Sigmoid colon (tissue), 7 donors: ENCODE data around the gene DES. TPM values are rescaled to one million over a fixed set of nuclear protein-coding genes. Genes with fewer than 3 reads are reported as not detected.

ENCODE experiments used
- DNase-seq: peaks from one replicate; pipeline ENCODE4 v3.0.0-alpha.2; 2019
- H3K27ac ChIP-seq, 4 donors: fragments of 200-600 bp; sonication (generic); one replicate each; pipeline ENCODE4 v1.5.1; 2016 to 2019; ENCODE audit warnings: mild to moderate bottlenecking in 1 of 4
- H3K27me3 ChIP-seq, 3 donors: fragments of 200-600 bp; sonication (generic); one replicate each; pipeline ENCODE4 v1.5.1; 2019; ENCODE audit warnings: mild to moderate bottlenecking in 1 of 3
- H3K36me3 ChIP-seq, 4 donors: fragments of 200-600 bp; sonication (generic); one replicate each; pipeline ENCODE4 v1.5.1; 2016 to 2019
- H3K4me1 ChIP-seq, 4 donors: fragments of 200-600 bp; sonication (generic); one replicate each; pipeline ENCODE4 v1.5.1; 2017 to 2019
- H3K4me3 ChIP-seq, 4 donors: fragments of 200-600 bp; sonication (generic); one replicate each; pipeline ENCODE4 v1.5.1; 2017 to 2019; ENCODE audit warnings: mild to moderate bottlenecking in 2 of 4, moderate library complexity in 1 of 4
- H3K9me3 ChIP-seq, 4 donors: fragments of 200-600 bp in 3 of 4; sonication (generic) in 3 of 4; one replicate each; pipeline versions ENCODE4 v1.5.1 to v1.6.1; 2013 to 2019
- EP300 ChIP-seq, 4 donors: sonication (generic); formaldehyde crosslinking; IDR thresholded peaks; one replicate each; pipeline ENCODE4 v1.6.1; 2017; ENCODE audit warnings: antibody characterized with exemption in 4 of 4
- POLR2A ChIP-seq, 2 donors: fragments of 450-650 bp; IDR thresholded peaks; one replicate each; pipeline ENCODE4 v1.6.1; 2016; ENCODE audit warnings: antibody characterized with exemption in 2 of 2, mild to moderate bottlenecking in 2 of 2, moderate library complexity in 2 of 2
- POLR2AphosphoS5 ChIP-seq, 4 donors: sonication (generic); formaldehyde crosslinking; IDR thresholded peaks; one replicate each; pipeline ENCODE4 v1.6.1; 2017; ENCODE audit warnings: antibody characterized with exemption in 4 of 4
- WGBS, 2 donors: extraction: QIAGEN DNeasy Blood & Tissue Kit; methylation state at CpG; one replicate each; pipeline ENCODE4 v1.1.7; 2013; 5-methylcytosine and 5-hydroxymethylcytosine counted together
- intact Hi-C: fragments of 100-400 bp; cut with DNase I; formaldehyde crosslinking; loops from one replicate; pipeline ENCODE4 v1.15.1; 2023
- polyA plus RNA-seq, 3 donors: library from polyadenylated mRNA; stranded (reverse); fragments of 200-250 nt; gene quantifications; one replicate each; pipeline ENCODE4 v1.2.3, GENCODE V29; 2013
- total RNA-seq, 4 donors: library from RNA; depleted of rRNA; stranded (reverse); fragments of >200 nt; gene quantifications; one replicate each; pipeline ENCODE4 v1.1.0, GENCODE V29; 2016
- TF ChIP-seq, protein P1 (sequence below), 4 experiments: fragments of 450-650 bp in 3 of 4; fragments of 200-600 bp in 1 of 4; IDR thresholded peaks; one replicate each; pipeline ENCODE4 v1.5.1; 2016 to 2019; ENCODE audit warnings: antibody characterized with exemption in 4 of 4, mild to moderate bottlenecking in 3 of 4, moderate library complexity in 2 of 4
- donor health status: healthy with polysubstance abuse.
- donor health status: Bipolar disorder and iron deficiency.
- donor health status: healthy.

The DES gene
- total and polyA plus RNA-seq, 7 donors = 35.1 to 30,562 (median 7,366) TPM

DNA sequence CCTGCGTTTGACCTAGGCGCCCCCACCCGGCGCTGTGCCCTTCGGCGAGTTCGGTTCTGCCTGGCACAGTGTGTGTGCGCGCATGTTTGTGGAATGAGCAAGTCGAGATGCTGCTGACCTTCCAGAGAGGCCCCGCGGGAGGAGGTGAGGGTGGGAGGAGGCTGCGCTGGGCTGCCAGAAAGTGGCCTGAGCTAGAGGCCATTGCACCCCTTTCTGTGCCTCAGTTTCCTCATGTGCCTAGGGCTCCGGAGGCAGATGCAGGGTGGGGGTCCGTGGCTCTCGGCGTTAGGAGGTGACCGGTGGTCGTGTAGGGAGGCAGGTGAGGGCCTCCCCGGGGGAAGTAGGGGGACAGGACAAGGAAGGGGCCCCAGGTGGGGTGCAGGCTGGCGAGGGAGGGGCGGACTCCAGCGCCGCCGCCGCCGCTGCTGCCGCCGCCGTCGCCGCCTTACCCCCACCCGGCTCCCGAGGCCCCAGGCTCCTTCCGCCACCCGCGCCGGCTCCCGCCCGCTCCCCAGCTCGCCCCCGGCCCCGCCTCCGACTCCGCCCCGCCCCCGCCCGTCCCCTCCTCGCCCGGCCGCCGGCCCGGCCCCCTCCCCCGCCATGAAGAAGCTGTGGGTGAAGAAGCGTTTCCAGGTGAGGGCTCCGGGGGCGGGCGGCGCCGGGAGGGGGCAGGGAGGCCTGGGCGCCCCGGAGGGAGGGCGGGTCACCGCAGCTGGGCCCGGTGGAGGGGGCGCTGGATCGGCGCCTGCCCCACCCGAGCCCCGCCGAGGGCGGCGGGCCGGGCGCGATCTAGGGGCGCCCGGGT is 23.5 kb downstream of the DES start:
- peaks cover 0 to 11% (median 4%) of the 10 kb centered on the region in 3 donors for H3K27me3 ChIP-seq
- peak overlapping the region; percentile 67 to 88 (median 75) for H3K4me3 ChIP-seq
- WGBS, 2 donors = 1 to 2% methylated on average over 78 of the region's 78 CpGs
- H3K4me1 ChIP-seq = peaks cover 0 to 85% (median 81%) of the 10 kb centered on the region in 4 donors
- peak; percentile 89 for DNase-seq
- no peaks in the 10 kb centered on the region for H3K9me3 ChIP-seq
- H3K27ac ChIP-seq = peak overlapping the region; percentile 96 to 99 (median 99)
- H3K36me3 ChIP-seq = no peaks in the 10 kb centered on the region
- intact Hi-C loops = no loop called here
- TF ChIP-seq POLR2A (IDR thresholded peaks at IDR 0.05) (peak in 1 of 2 donors; percentile 36), POLR2AphosphoS5 (IDR thresholded peaks at IDR 0.05) (peak; percentile 35 to 73 (median 56)), EP300 (IDR thresholded peaks at IDR 0.05) (no peak)
- TF ChIP-seq, protein P1, sequence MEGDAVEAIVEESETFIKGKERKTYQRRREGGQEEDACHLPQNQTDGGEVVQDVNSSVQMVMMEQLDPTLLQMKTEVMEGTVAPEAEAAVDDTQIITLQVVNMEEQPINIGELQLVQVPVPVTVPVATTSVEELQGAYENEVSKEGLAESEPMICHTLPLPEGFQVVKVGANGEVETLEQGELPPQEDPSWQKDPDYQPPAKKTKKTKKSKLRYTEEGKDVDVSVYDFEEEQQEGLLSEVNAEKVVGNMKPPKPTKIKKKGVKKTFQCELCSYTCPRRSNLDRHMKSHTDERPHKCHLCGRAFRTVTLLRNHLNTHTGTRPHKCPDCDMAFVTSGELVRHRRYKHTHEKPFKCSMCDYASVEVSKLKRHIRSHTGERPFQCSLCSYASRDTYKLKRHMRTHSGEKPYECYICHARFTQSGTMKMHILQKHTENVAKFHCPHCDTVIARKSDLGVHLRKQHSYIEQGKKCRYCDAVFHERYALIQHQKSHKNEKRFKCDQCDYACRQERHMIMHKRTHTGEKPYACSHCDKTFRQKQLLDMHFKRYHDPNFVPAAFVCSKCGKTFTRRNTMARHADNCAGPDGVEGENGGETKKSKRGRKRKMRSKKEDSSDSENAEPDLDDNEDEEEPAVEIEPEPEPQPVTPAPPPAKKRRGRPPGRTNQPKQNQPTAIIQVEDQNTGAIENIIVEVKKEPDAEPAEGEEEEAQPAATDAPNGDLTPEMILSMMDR (IDR thresholded peaks at IDR 0.05) = no peak

DNA sequence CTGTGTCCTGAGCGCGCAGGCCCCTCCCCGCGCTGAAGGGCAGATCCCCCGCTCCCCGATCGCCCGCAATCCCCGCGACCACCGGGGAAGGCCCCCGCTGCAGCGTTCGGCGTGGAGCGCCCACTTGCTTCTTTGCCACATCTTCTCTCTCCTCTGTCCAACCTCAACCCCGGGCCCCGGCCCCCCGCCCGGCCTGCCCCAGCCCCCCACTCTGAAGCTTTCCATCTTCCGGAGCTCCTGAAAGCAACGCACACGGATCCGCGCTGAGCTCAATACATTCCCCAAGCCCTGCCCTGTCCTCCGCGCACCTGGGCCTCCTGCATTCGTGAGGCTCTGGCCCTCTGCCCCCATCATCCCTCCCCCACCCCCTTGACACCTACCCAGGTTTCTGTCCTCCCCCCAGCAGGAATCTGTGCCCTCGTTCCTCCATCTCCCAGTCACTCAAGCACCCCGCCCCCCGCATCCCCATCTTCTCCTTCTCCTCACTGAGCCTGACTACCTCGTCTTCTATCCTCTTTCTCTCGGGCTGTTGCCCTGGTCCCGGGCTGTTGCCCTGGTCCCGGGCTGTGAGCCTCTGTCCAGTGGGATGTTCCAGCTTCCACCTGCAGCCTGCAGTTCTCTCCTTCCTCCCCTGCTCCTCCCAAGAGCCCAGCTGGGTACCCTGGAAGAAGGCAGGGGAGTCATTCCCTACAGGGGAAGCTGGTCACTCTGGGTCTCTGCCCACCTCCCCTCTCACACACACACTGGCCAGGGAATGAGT is 24.3 kb downstream of the DES start:
- Histone ChIP-seq H3K9me3 (no peaks in the 10 kb centered on the region), H3K36me3 (no peaks in the 10 kb centered on the region), H3K27me3 (peaks cover 0 to 11% (median 4%) of the 10 kb centered on the region in 3 donors), H3K4me3 (peak overlapping the region; percentile 67 to 88 (median 75)), H3K4me1 (peaks cover 0 to 85% (median 81%) of the 10 kb centered on the region in 4 donors), H3K27ac (peak overlapping the region; percentile 96 to 99 (median 99))
- DNase-seq = no peak
- WGBS, 2 donors = 6 to 8% methylated on average over 35 of the region's 35 CpGs
- intact Hi-C loops = no loop called here
- TF ChIP-seq POLR2AphosphoS5 (IDR thresholded peaks at IDR 0.05) (no peak), EP300 (IDR thresholded peaks at IDR 0.05) (no peak), POLR2A (IDR thresholded peaks at IDR 0.05) (no peak)
- TF ChIP-seq, protein P1 (IDR thresholded peaks at IDR 0.05) = no peak

DNA sequence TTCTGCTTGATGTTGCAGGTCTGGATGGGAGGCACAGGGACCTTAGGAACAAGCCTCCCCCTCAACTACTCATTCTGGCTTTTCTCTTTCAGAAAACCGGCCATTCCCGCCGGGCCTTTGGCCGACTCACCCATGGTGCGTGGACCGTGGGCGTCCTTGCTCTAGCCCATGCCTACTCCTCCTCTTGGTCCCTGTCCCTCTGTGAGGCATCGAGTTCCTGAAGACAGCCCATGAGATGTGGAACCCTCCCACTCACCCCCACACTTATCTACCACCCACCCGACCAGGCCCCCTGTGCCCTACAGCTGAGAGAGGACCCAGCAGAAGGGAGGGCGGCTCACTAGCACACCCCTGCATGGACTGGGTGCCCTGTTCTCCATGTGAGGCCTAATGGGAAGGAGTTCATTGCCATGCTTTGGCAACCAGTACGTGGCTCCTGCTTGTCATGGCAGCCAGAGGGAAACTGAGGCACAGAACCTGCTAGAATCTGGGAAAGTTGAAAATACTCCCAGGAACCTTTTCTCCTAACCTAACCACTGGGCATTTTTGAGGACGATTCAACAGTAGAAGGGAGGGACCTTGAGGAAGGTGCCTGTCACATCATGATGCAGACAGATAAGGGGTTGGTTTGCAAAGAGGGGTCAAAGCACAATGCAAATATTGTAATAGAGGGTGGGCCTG is 25.0 kb downstream of the DES start:
- TF ChIP-seq POLR2A (IDR thresholded peaks at IDR 0.05) (no peak), EP300 (IDR thresholded peaks at IDR 0.05) (no peak), POLR2AphosphoS5 (IDR thresholded peaks at IDR 0.05) (peak in 1 of 4 donors; percentile 42)
- TF ChIP-seq, protein P1 (IDR thresholded peaks at IDR 0.05) = no peak
- Histone ChIP-seq H3K4me1 (peaks cover 0 to 85% (median 81%) of the 10 kb centered on the region in 4 donors), H3K27ac (peak overlapping the region; percentile 96 to 99 (median 99)), H3K9me3 (no peaks in the 10 kb centered on the region), H3K4me3 (peak overlapping the region; percentile 67 to 88 (median 75)), H3K27me3 (peaks cover 0 to 12% (median 4%) of the 10 kb centered on the region in 3 donors), H3K36me3 (no peaks in the 10 kb centered on the region)
- 81 to 84% methylated on average over 12 of the region's 12 CpGs for WGBS, 2 donors
- DNase-seq = no peak
- intact Hi-C loops = no loop called here

DNA sequence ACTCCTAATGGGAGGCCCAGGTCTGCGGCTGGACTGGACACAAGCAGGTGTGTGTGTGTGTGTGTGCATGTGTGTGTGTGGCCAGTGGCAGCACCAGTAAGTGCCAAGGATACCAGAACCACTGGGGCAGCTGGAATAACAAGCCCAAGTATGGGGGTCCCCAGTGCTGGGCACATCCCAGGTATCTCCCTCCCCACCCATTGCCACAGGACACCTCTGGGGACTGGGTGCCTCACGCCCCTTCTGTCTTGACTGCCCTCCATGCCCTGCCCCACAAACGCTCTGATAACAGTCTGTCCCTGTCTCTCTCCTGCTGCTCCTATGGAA is 25.5 kb downstream of the DES start:
- Histone ChIP-seq H3K4me3 (peak overlapping the region in 3 of 4 donors; percentile 68 to 88 (median 82)), H3K27ac (peak overlapping the region; percentile 96 to 99 (median 99)), H3K36me3 (peaks cover 0 to 4% (median 0%) of the 10 kb centered on the region in 4 donors), H3K9me3 (no peaks in the 10 kb centered on the region), H3K4me1 (peaks cover 0 to 85% (median 81%) of the 10 kb centered on the region in 4 donors), H3K27me3 (peaks cover 0 to 17% (median 4%) of the 10 kb centered on the region in 3 donors)
- no peak for DNase-seq
- intact Hi-C loops = no loop called here
- 45 to 80% methylated on average over 3 of the region's 3 CpGs for WGBS, 2 donors
- no peak for TF ChIP-seq EP300 (IDR thresholded peaks at IDR 0.05)
- TF ChIP-seq POLR2AphosphoS5 (IDR thresholded peaks at IDR 0.05) = no peak
- TF ChIP-seq, protein P1 (IDR thresholded peaks at IDR 0.05) = no peak
- no peak for TF ChIP-seq POLR2A (IDR thresholded peaks at IDR 0.05)
